ENCODE measurements around the gene PNCK. TPM values are rescaled to one million over a fixed set of nuclear protein-coding genes. Genes with fewer than 3 reads are reported as not detected.

The PNCK gene
- total RNA-seq (ENCODE audit: low replicate concordance) = 0.30 and 0.47 TPM in 2 replicates

DNA sequence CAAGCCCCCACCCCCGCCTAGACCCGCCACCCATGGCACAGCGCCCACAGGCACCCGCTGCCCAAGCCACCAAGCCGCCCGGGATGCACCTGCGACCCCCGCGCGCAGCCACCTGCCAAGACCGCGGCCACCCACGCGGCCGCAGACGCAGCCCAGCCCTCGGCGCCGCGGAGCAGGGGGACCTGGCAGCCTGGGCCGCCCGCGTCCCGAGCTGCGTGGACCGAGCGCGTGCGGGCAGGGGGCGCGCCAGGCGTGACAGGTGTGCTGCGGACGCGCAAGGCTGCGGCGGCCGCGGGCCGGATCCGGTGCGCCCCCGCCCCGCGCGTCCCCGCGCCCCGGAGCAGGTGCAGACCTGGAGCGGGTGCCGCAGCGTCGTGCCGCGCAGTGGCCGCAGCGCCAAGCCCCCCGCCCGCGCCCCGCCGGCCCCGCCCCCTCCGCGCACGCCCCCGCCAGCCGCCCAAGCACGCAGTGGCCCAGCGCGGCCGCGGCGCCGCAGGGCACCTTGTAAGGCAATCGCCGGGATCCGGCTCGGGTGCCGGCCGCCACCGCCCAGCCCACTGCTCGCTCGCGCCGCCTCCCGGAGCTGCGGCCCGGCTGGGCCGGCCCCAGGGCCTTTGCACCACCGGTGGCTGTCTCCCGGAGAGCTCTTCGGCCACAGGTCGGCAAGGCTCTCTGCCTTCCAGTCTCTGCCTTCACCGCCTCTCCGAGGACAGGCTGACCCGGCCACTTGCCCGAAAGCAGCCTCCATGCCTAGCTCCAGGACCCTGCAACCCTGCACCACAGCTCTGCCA lies at the start of gene PNCK:
TSS of gene PNCK (minus strand) at position 386 of the 791 bp plus-strand sequence. CDS start 737 bp downstream, outside the sequence.

DNA sequence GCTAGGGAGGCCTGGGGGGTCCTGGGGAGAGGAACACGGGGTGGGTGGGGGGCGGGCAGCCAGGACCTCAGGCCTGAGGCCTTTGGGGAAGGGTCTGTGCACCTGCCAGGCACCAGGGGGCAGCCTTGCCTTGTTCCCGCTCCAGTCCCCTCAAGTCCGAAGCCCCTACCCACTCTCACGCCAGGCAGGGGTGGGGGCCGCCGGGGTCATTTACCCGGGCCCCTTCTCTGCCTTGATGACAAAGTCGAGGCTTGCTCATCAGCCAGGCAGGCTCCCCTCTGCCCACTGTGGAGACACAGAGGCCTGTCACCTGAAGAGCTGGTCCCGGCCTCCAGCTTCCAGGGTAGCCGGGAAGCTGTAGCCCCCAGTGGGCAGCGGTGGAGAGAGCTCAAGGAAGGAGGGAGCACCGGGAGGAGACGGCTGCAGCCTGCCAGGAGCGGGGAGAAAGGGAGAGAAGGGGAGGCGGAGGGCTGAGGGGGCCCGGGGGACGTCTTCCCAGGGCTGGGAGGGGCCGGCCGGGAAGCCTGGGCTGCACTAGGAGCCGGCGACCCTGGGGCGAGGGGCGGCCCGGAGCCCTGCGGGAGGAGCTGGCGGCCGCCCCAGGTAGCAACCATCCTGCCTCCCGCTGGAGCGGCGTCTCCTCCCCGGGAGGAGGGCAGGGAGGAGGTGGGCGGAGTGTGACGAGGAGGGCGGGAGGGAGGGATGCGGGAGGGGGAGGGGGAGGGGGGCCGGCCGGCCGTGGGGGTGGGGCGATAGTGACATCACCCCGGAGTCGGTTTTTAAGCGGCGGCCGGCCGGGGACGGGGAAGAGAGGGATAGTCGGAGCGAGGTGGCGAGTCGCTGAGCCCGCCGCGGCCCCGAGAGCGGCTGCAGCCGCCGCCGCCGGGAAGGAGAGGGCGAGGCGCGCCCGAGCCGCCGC lies 13.8 kb upstream of the PNCK start, which contains the start of gene SLC6A8:
TSS of gene SLC6A8 (plus strand) at position 806 of the 919 bp plus-strand sequence. CDS start 649 bp downstream, outside the sequence.

DNA sequence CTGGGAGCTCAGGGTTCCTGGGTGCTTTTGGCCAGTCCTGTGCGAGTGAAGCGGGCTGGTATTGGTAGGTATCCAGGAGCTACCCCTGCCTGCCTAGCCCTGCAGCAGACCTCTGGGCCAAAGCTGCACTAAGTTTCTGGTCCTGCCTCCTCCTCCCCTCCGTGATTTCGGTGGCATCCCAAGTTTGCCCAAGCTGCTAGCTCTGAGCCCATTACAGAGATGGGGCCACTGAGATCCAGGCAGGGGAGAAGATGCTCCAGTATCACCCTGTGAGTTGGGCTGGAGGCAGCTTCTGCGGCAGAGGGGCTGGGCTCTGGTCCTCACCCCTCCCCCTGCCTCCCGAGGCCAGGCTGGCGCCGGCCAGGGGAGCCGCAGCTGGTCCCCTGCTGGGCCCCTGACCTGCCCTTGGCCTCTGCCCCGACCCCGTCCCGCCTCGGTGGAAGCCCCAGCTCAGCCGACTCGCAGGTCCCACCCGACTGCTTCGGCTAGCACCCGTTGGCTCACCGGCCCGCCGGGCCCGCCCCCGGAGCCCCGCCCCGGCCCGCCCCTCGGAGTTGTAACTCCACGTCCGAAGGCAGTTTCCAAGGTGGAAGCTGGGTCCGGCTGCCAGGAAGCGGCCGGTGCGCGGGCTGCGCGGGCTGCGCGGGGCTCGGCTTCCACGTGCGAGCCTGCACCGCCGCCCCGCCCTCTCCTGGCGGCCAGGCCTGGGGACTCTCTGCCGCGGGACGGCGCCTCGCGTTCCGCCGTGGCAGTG lies 26.8 kb downstream of the PNCK start, which contains the start of gene DUSP9:
TSS of gene DUSP9 (plus strand) at position 584 of the 754 bp plus-strand sequence. CDS start 751 bp downstream, outside the sequence.

Other genes starting within 250 kb of the PNCK start
- gene TREX2, start 227.8 kb downstream of the PNCK start, total RNA-seq (ENCODE audit: low replicate concordance) = 2.3 and 2.9 TPM in 2 replicates
- gene HAUS7, start 203.2 kb downstream of the PNCK start, total RNA-seq (ENCODE audit: low replicate concordance) = 14.7 and 15.0 TPM in 2 replicates
- 10.5 and 118 TPM in 2 replicates for gene BGN, start 178.8 kb downstream of the PNCK start, total RNA-seq (ENCODE audit: low replicate concordance)
- under 0.01 TPM in 2 replicates for gene ATP2B3, start 156.2 kb downstream of the PNCK start, total RNA-seq (ENCODE audit: low replicate concordance)
- gene CCNQ, start 74.7 kb downstream of the PNCK start, total RNA-seq (ENCODE audit: low replicate concordance) = 19.8 and 43.8 TPM in 2 replicates
- gene DUSP9, start 26.6 kb downstream of the PNCK start, total RNA-seq (ENCODE audit: low replicate concordance) = not detected in 2 replicates
- 10.8 TPM in 2 replicates for gene SLC6A8, start 14.1 kb upstream of the PNCK start, total RNA-seq (ENCODE audit: low replicate concordance)
- gene BCAP31, start 50.6 kb upstream of the PNCK start, total RNA-seq (ENCODE audit: low replicate concordance) = 152 and 188 TPM in 2 replicates
- 8.4 and 13.5 TPM in 2 replicates for gene ABCD1, start 51.0 kb upstream of the PNCK start, total RNA-seq (ENCODE audit: low replicate concordance)
- gene PLXNB3, start 90.4 kb upstream of the PNCK start, total RNA-seq (ENCODE audit: low replicate concordance) = 2.5 and 4.1 TPM in 2 replicates
- gene SRPK3, start 107.2 kb upstream of the PNCK start, total RNA-seq (ENCODE audit: low replicate concordance) = under 0.01 and 0.30 TPM in 2 replicates
- gene IDH3G, start 120.6 kb upstream of the PNCK start, total RNA-seq (ENCODE audit: low replicate concordance) = 54.6 and 96.1 TPM in 2 replicates
- gene SSR4, start 120.9 kb upstream of the PNCK start, total RNA-seq (ENCODE audit: low replicate concordance) = 188 and 219 TPM in 2 replicates
- 0.08 and 1.1 TPM in 2 replicates for gene PDZD4, start 156.7 kb upstream of the PNCK start, total RNA-seq (ENCODE audit: low replicate concordance)
- 0.08 and 0.23 TPM in 2 replicates for gene L1CAM, start 212.4 kb upstream of the PNCK start, total RNA-seq (ENCODE audit: low replicate concordance)
- gene AVPR2, start 230.9 kb upstream of the PNCK start, total RNA-seq (ENCODE audit: low replicate concordance) = 0.12 TPM in 1 of 2 replicates, not detected in the other

All from smooth muscle cell of the coronary artery (primary cell).